IMR-90 (cell line): ENCODE results near the gene MYEOV.

Experiments
- CEBPB ChIP-seq: IDR thresholded peaks from 2 replicates; pipeline ENCODE4 v1.6.1; 2012; ENCODE audit warnings: low read depth, low read length, improper control_type of control experiment
- MAFK ChIP-seq: IDR thresholded peaks from 2 replicates; pipeline ENCODE4 v1.6.1; 2012; ENCODE audit warnings: low read depth, low read length, improper control_type of control experiment
- NFE2L2 ChIP-seq: fragments of 150-350 bp; IDR thresholded peaks from 2 replicates; pipeline ENCODE4 v1.6.1; 2016; ENCODE audit warnings: low read depth, mild to moderate bottlenecking, low read length
- POLR2A ChIP-seq: IDR thresholded peaks from 2 replicates; pipeline ENCODE4 v1.6.1; 2012; ENCODE audit warnings: mild to moderate bottlenecking, low read depth, low read length
- RFX5 ChIP-seq: IDR thresholded peaks from 2 replicates; pipeline ENCODE4 v1.8.0; 2012; ENCODE audit warnings: low read depth, mild to moderate bottlenecking, low read length, moderate library complexity
- TF ChIP-seq, protein P1 (sequence below): conservative IDR thresholded peaks from 2 replicates; pipeline ENCODE4 v1.5.1; 2012; ENCODE audit warnings: mild to moderate bottlenecking, low read depth, low read length, improper control_type of control experiment
- TF ChIP-seq, protein P2 (sequence below): fragments of 150-350 bp; IDR thresholded peaks from 2 replicates; pipeline ENCODE4 v1.6.1; 2017; ENCODE audit warnings: mild to moderate bottlenecking, antibody characterized with exemption, low read length, low read depth

DNA sequence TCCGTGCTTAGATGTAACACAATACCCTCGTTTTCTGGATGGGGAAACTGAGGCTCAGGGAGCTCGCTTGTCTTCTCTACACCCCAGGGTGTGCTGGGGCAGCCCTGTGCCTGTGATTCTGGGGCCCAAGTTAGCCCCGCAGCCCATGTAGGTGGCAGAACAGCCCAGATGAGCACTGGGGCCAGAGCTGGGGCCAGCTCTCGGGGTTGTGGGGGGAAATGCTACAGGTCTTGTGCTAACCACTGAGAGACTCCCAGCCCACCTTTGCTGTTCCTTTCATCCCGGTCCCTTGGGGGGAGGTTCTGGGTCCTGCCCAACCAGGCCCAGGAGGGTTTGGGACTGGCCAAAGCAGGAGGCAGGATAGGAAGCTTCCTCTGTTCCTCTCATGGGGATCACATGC, 13.5 kb downstream of the MYEOV start:
- TF ChIP-seq, protein P1, sequence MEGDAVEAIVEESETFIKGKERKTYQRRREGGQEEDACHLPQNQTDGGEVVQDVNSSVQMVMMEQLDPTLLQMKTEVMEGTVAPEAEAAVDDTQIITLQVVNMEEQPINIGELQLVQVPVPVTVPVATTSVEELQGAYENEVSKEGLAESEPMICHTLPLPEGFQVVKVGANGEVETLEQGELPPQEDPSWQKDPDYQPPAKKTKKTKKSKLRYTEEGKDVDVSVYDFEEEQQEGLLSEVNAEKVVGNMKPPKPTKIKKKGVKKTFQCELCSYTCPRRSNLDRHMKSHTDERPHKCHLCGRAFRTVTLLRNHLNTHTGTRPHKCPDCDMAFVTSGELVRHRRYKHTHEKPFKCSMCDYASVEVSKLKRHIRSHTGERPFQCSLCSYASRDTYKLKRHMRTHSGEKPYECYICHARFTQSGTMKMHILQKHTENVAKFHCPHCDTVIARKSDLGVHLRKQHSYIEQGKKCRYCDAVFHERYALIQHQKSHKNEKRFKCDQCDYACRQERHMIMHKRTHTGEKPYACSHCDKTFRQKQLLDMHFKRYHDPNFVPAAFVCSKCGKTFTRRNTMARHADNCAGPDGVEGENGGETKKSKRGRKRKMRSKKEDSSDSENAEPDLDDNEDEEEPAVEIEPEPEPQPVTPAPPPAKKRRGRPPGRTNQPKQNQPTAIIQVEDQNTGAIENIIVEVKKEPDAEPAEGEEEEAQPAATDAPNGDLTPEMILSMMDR: no peak
- TF ChIP-seq POLR2A (no peak), RFX5 (no peak), MAFK (no peak), CEBPB (no peak), NFE2L2 (no peak)
- TF ChIP-seq, protein P2, sequence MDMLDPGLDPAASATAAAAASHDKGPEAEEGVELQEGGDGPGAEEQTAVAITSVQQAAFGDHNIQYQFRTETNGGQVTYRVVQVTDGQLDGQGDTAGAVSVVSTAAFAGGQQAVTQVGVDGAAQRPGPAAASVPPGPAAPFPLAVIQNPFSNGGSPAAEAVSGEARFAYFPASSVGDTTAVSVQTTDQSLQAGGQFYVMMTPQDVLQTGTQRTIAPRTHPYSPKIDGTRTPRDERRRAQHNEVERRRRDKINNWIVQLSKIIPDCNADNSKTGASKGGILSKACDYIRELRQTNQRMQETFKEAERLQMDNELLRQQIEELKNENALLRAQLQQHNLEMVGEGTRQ: no peak
